Activated T-cell treated with anti-CD3 and anti-CD28 coated beads, Interleukin-2, amount 50 U/mL, for 48 hours (primary cell): ENCODE measurements around the gene ARFGAP2.
"Not testable (repeated sequence)": the region's sequence is repeated elsewhere in the genome, so short reads cannot be mapped to it uniquely, and the experiment has no call there.

Source experiments
- DNase-seq, 2 experiments: peaks; one replicate each; pipeline ENCODE4 v3.0.0-alpha.2; 2020

Gene ARFGAP2

GRCh38 chr11:47176328-47177228 is at the start of gene ARFGAP2:
ARFGAP2 (minus strand) TSS chr11:47176879; CDS start chr11:47176853, 26 bp downstream.
- peak; percentile 95 to 97 for DNase-seq

- no peak for DNase-seq
Measured at GRCh38 chr11:47225552-47226400, 49.1 kb upstream of the ARFGAP2 start.

GRCh38 chr11:47222696-47223095 is 46.0 kb upstream of the ARFGAP2 start:
- no peak for DNase-seq

- DNase-seq, result no peak
Measured at GRCh38 chr11:47220401-47220821, 43.7 kb upstream of the ARFGAP2 start.

- peak; percentile 74 to 81 for DNase-seq
Measured at GRCh38 chr11:47216121-47216798, 39.6 kb upstream of the ARFGAP2 start.

- no peak for DNase-seq
Measured at GRCh38 chr11:47215366-47215910, 38.8 kb upstream of the ARFGAP2 start.

- peak; percentile 90 to 91 for DNase-seq
Measured at GRCh38 chr11:47213950-47214565, 37.4 kb upstream of the ARFGAP2 start.

- no peak for DNase-seq
Measured at GRCh38 chr11:47212938-47213337, 36.3 kb upstream of the ARFGAP2 start.

- DNase-seq, result no peak
Measured at GRCh38 chr11:47208628-47209027, 31.9 kb upstream of the ARFGAP2 start.

- not testable (repeated sequence) for DNase-seq
Measured at GRCh38 chr11:47208008-47208552, 31.4 kb upstream of the ARFGAP2 start.

- DNase-seq, result no peak
Measured at GRCh38 chr11:47207459-47207858, 30.8 kb upstream of the ARFGAP2 start.

- DNase-seq, result not testable (repeated sequence)
Measured at GRCh38 chr11:47206577-47206976, 29.9 kb upstream of the ARFGAP2 start.

- no peak for DNase-seq
Measured at GRCh38 chr11:47204637-47204989, 27.9 kb upstream of the ARFGAP2 start.

GRCh38 chr11:47202576-47202975 is 25.9 kb upstream of the ARFGAP2 start:
- no peak for DNase-seq

- DNase-seq, result no peak
Measured at GRCh38 chr11:47201015-47201414, 24.3 kb upstream of the ARFGAP2 start.

- not testable (repeated sequence) for DNase-seq
Measured at GRCh38 chr11:47198161-47198560, 21.5 kb upstream of the ARFGAP2 start.

GRCh38 chr11:47192111-47192510 is 15.4 kb upstream of the ARFGAP2 start:
- no peak for DNase-seq

- DNase-seq, result not testable (repeated sequence)
Measured at GRCh38 chr11:47191137-47191536, 14.5 kb upstream of the ARFGAP2 start.

GRCh38 chr11:47189100-47189834 is 12.6 kb upstream of the ARFGAP2 start:
- DNase-seq, result no peak

- DNase-seq, result no peak
Measured at GRCh38 chr11:47188259-47188658, 11.6 kb upstream of the ARFGAP2 start.

GRCh38 chr11:47187723-47188122 is 11.0 kb upstream of the ARFGAP2 start:
- no peak for DNase-seq
